ENCODE data around the gene PHETA2. TPM values are rescaled to one million over a fixed set of nuclear protein-coding genes. Genes with fewer than 3 reads are reported as not detected.
A peak's percentile ranks its signal among the peaks of the same experiment; 100 is the strongest.
"Not testable (repeated sequence)": the region's sequence is repeated elsewhere in the genome, so short reads cannot be mapped to it uniquely, and the experiment has no call there.

Gene PHETA2
- total RNA-seq, 4 donors from 2014 or later = 5.8 to 14.6 (median 7.6) TPM

GRCh38 chr22:42091455-42091782 lies 17.4 kb downstream of the PHETA2 start:
- DNase-seq = no peak
- Histone ChIP-seq H3K4me1 (peaks cover 0 to 18% (median 1%) of the 10 kb centered on the region in 4 donors), H3K9me3 (no peaks in the 10 kb centered on the region), H3K36me3 (peaks cover 0 to 14% (median 0%) of the 10 kb centered on the region in 3 donors), H3K4me3 (peak overlapping the region; percentile 72 to 87 (median 73)), H3K27me3 (no peaks in the 10 kb centered on the region), H3K27ac (peak overlapping the region; percentile 92 to 98 (median 94))
- TF ChIP-seq POLR2A (IDR thresholded peaks at IDR 0.05) (no peak), CTCF (IDR thresholded peaks at IDR 0.05) (no peak)

GRCh38 chr22:42101199-42101598 lies 27.2 kb downstream of the PHETA2 start:
- Histone ChIP-seq H3K27ac (no peak overlapping the region), H3K9me3 (peaks cover 0 to 40% (median 6%) of the 10 kb centered on the region in 4 donors), H3K36me3 (peaks cover 0 to 6% (median 0%) of the 10 kb centered on the region in 3 donors), H3K4me1 (no peaks in the 10 kb centered on the region), H3K4me3 (no peak overlapping the region), H3K27me3 (no peaks in the 10 kb centered on the region)
- TF ChIP-seq CTCF (IDR thresholded peaks at IDR 0.05) (no peak), POLR2A (IDR thresholded peaks at IDR 0.05) (no peak)
- DNase-seq = no peak

GRCh38 chr22:42104332-42104860 lies 30.3 kb downstream of the PHETA2 start:
- peaks cover 0 to 40% (median 5%) of the 10 kb centered on the region in 4 donors for H3K9me3 ChIP-seq
- not testable (repeated sequence) for H3K4me3 ChIP-seq, H3K27ac ChIP-seq, DNase-seq, H3K27me3 ChIP-seq, H3K4me1 ChIP-seq, H3K36me3 ChIP-seq

- Histone ChIP-seq H3K27ac (no peak overlapping the region), H3K9me3 (peaks cover 0 to 14% (median 4%) of the 10 kb centered on the region in 4 donors), H3K27me3 (no peaks in the 10 kb centered on the region), H3K36me3 (peaks cover 0 to 5% (median 0%) of the 10 kb centered on the region in 3 donors), H3K4me3 (no peak overlapping the region), H3K4me1 (no peaks in the 10 kb centered on the region)
- TF ChIP-seq POLR2A (IDR thresholded peaks at IDR 0.05) = no peak
- no peak for TF ChIP-seq CTCF (IDR thresholded peaks at IDR 0.05)
- no peak for DNase-seq
Measured at GRCh38 chr22:42108848-42109247, 34.8 kb downstream of the PHETA2 start.

- Histone ChIP-seq H3K27ac (no peak overlapping the region), H3K27me3 (no peaks in the 10 kb centered on the region), H3K9me3 (peaks cover 0 to 18% (median 2%) of the 10 kb centered on the region in 4 donors), H3K36me3 (peaks cover 0 to 5% (median 0%) of the 10 kb centered on the region in 3 donors), H3K4me1 (no peaks in the 10 kb centered on the region), H3K4me3 (no peak overlapping the region)
- no peak for DNase-seq
- no peak for TF ChIP-seq CTCF (IDR thresholded peaks at IDR 0.05)
Measured at GRCh38 chr22:42111798-42112197, 37.8 kb downstream of the PHETA2 start.

- not testable (repeated sequence) for H3K36me3 ChIP-seq, H3K4me1 ChIP-seq, H3K27ac ChIP-seq, DNase-seq, H3K27me3 ChIP-seq, H3K4me3 ChIP-seq
- H3K9me3 ChIP-seq = peaks cover 0 to 18% (median 2%) of the 10 kb centered on the region in 4 donors
- peak in 1 of 6 experiments; percentile 10 for TF ChIP-seq CTCF (IDR thresholded peaks at IDR 0.05)
Measured at GRCh38 chr22:42112793-42113192, 38.7 kb downstream of the PHETA2 start.
